ENCODE data around the gene ARMC9.
A peak's percentile ranks its signal among the peaks of the same experiment; 100 is the strongest.

The ARMC9 gene

DNA sequence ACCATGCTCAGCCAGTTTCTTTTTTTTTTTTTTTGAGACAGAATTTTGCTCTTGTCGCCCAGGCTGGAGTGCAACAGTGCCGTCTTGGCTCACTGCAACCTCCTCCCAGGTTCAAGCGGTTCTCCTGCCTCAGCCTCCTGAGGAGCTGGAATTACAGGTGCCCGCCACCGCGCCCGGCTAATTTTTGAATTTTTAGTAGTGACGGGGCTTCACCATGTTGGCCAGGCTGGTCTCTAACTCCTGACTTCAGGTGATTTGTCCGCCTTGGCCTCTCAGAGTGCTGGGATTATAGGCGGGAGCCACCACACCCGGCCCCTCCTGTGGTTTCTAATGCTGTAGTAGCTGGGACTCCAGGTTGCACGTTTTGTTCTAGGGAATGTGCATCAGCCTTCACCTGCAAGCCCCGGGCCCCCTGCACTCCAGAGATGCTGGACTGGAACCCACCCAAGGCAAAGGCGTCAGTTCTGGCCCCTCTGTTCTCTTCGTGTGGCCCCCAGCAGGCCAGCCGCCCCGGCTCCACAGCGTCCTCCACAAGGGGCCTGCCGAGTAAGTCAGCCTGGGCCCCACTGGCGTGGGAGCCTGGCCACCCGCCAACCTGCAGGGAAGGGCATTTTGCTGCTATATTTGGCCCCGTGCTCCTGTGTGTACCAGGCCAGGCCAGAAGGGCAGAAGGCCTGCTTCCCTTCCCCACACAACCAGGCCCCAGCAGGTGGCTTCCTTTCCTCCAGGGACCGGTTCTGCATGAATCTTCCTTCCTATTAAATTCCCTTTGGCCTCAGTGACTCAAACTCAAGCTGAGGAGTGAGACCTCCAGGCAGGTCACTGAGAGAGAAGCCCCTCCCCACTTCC lies 171.4 kb downstream of the ARMC9 start:
- DNase-seq, result no peak

DNA sequence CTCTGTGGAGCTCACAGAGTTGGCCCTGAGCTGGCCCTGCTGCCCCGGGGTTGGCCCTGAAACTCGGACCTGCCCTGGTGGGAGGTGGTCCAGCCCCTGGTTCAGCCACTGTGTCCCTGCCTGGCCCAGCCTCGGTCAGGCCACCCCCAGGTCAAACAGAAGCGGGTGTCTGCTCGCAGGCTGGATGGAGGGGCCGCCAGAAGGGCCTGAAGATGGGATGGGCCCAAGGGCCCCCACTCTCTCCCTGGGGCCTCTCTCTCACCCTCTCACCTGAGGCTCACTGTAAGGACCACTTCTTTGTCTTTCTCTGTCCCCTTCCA lies 172.0 kb downstream of the ARMC9 start:
- no peak for DNase-seq

DNA sequence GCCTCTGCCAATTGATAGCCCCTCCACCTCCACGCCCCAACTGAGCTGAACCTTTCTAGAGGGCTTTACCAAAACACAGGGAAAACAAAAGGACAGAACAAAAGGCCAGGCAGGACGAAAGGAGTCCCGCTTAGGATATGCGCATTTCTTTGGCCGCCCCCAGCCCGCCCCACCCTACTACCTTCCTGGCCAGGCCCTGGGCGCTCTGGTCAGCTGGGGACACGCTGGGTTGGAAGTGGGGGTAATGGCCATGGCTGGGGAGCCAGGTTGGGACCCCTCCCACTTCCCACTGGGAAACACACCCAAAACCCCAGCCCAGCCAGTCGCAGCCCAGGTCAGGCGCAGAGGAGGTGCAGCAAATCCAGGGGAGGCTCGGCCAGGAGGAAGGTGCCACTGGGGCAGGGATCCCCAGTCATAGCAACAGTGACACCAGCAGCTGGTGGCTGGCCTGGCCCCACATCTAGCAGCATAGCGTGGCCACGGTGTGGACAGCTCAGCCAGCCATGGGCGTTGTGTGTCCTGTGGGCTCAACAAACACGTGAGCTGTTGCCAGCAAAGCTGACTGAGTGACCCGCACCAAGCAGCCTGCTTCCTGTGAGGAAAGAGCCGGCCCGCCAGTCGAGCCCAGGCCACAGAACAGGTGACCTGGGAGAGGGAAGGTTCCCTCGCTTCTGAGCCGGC lies 172.5 kb downstream of the ARMC9 start:
- no peak for DNase-seq

DNA sequence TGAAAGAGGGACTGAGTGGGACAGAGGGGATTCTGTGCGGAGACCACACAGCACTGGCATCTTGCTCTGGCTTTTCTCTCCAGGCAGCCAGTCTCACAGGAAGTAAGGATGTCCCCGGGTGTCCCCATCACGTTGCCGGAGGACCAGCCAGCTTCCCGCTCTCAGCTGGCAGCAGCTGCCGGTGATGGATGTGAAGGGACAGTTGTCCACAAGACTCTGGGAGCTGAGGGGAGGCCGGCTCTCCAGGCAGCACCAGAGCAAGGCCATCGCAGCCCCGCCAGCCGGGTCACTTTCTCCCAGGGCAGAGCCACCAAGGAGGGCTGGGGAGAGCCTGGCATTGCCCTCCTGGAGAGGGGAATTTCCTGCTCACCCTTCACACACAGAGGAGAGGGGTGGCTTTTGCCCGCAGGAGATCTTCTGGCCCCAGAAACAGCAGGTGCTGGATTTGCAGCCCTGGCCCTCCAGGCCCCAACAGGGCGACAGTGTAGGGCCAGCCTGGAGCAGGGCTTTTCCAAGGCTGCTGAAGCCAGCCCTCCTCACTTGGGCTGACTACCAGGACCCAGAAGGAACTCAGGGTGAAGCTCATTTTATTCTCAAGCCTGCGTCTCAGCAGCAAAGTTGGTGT lies 173.1 kb downstream of the ARMC9 start:
- DNase-seq, result no peak

DNA sequence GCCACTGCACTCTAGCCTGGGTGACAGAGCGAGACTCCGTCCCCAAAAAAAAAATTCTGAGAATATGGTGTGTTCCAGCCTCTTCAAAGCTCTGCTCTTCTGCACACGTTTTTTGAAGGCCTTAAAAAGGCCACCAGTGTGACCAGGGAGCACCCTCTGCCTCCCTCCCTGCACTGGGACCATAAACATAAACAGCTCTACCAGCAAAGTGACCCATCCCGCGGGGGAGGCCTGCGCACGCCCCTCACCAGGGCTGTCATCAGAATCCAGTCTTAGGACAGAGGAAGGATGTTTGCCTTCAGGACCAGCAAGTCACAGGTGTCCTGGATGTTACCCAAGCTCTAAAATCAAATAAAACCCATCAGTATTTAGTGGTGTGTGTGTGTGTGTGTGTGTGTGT lies 173.9 kb downstream of the ARMC9 start:
- no peak for DNase-seq

DNA sequence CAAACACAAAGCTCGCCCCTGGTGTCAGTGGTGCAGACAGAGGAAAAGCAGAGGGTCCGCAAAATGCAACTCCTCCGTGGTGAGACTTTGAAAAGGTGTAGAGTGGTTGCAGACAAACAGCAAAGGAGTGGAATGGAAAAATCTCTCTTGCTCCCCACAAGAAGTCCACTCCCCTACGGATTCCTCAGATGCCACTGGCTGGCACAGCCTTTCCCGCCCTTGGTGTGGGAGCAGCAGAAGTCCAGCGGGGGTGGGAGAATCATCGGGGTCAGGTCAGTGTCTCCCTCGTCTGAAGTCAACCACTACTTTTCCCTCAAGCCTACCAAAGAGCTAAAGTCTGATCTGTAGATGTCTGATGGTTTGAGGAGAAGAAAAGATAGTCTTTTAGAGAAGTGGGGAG lies 174.8 kb downstream of the ARMC9 start:
- no peak for DNase-seq

DNA sequence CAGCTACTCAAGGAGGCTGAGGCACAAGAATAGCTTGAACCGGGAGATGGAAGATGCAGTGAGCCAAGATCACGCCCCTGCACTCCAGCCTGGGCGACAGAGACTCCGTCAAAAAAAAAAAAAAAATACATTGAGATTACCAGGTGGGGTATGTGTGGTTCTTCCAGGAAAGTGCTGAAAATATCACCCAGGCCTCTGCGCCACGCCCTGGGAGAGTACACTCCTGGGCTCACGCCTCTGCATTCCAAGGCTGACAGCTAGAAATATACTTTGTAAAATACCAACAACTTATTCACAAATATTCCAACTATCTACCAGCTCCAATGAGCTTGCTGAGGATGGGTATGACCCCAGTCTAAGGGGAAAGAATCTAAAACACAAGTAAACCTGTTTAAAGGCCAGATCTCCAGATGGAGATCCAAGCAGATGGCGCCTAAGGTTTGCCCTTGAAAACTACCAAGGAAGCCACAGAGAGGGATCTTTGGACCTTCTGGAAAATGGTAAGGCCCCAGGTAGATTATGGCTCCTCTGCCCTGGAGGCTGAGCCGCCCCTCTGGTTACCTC lies 175.4 kb downstream of the ARMC9 start:
- DNase-seq, result no peak

DNA sequence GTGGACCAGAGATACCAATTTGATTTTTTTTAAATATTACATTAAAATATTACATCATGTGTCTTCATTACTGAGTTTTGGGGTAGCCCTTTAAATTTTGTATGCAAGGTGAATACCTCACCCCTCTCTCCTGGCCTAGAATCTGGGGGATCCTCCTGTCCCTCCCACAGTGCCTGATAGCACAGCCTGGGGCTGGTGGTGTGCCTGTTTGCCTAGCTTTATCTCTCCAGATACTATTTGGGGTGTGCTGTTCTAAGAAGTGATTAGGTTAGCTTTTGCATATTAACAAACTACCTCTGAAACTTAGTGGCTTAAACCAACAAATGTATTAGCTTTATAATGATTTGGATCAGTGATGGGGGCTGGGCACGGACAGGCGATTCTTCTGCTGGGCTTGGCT lies 176.3 kb downstream of the ARMC9 start:
- no peak for DNase-seq

DNA sequence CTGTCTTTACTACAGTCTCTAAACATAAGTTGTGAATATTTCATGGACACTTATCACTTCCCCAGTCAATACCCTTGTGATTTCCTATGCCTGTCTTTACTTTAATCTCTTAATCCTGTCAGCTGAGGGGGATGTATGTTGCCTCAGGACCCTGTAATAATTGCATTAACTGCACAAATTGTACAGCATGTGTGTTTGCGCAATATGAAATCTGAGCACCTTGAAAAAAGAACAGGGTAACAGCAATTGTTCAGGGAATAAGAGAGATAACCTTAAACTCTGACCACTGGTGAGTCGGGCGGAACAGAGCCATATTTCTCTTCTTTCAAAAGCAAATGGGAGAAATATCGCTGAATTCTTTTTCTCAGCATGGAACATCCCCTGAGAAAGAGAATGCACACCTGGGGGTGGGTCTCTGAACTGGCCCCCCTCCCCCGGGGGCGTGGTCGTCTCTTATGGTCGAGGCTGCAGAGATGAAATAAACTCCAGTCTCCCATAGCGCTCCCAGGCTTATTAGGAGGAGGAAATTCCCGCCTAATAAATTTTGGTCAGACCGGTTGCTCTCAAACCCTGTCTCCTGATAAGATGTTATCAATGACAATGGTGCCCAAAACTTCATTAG lies 177.7 kb downstream of the ARMC9 start:
- peak; percentile 66 for DNase-seq

DNA sequence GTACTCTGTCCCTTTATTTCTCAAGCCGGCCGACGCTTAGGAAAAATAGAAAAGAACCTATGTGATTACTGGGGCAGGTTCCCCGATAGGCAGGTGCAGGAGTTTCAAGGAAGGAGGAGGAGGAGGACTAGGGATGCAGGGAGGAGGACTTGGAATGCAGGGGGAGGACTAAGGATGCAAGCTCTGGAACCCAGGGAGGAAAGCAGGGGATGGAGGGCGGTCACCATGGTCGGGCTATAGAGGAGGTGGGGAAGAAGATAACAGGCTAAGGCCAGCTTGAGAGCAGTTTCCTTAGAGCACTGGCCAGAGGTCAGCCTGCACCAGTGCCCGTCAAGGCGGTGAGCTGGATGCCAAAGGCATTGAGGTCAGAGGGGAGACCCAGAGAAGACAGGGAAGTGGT lies 178.4 kb downstream of the ARMC9 start:
- no peak for DNase-seq

DNA sequence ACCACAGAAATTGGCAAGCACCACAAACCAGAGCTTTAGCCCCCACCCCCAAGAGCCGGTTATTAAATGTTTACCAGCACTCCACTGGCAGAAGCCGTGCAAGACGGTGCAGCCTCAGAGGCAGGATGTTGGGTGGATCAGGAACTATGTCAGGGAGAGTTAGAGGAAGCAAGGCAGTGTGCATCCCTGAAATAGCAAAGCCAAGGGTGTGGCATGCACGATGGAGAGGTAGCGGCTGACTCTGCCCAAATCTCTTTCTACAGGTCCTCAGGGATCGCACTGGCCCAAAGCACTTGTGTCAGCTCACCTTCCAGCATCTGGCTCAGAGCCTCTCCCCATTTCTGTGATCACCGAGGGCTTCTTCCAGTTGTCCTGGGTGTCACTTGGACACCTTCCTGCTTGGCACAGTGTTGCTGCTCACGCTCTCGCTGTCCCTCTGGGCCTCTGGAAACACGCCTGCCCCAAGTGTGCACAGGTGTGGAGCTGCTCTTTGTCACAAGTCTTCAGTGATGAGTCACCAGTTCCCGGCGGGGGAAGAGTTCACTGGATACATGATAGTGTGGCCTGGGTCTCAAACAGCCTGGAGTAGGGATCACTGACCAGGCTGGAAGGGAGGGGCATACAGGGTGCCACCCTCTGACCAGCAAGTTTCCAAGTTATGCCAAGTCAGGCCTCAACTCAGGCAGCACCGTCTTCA lies 179.7 kb downstream of the ARMC9 start:
- DNase-seq, result no peak

DNA sequence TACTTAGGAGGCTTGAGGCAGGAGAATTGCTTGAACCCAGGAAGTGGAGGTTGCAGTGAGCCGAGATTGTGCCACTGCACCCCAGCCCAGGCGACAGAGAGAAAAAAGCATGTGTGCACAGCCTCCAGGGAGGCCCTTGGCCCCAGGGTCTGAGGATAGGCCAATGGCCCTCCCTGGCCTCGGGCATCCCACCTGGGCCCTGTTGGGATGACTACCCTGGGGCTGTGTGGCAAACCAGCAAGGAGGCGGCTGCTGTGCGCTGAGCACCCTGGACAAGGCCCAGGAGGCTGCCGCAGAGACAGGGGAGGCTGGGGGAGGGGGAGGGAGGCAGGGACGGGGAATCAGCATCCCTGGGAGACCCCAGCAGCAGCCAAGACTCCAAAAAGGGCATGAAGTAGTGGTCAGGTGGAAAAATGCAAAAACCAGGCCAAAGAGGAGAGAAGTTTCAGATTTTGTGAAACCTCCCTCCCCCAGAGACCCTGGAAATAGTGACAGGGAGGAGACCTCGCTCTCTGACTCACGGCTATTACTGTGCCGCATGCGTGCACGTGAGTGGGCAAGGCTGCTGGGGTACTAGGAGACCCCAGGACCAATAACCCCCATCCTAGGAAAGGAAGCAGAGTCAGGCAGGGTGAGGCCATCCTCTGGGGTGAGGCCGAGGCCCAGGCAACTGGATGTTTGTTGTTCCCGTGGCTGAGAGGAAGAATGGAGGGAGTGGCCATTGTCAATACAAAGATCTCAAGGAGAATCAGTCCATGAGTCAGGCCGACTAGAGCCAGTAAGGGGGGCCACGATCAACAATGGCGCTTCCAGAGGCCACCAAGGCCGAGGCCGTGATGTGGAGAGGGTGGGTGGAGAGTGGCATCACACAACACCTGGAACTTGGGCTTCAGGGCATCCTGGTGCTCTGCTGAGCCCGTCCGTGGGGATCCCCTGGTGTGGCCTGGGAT lies 181.1 kb downstream of the ARMC9 start:
- DNase-seq, result no peak

DNA sequence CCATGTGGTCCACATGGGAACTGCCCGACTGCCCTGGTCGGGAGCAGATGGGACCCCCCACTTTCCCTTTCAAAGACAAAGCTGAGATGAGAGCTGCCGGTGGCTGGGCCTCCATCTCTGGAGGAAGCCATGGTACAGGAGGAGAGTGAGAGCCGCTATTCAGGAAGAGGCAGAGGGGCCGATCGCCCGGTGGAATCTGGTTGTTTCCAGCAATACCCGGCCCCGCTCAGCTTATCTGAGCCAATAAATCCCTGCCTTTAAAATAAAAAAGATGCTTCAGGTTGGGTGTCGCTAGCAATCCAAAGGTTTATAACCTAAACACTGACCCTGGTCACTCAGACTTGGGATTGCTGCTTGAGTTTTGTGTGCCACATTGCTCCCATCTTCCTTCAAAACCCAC lies 181.9 kb downstream of the ARMC9 start:
- DNase-seq, result no peak

DNA sequence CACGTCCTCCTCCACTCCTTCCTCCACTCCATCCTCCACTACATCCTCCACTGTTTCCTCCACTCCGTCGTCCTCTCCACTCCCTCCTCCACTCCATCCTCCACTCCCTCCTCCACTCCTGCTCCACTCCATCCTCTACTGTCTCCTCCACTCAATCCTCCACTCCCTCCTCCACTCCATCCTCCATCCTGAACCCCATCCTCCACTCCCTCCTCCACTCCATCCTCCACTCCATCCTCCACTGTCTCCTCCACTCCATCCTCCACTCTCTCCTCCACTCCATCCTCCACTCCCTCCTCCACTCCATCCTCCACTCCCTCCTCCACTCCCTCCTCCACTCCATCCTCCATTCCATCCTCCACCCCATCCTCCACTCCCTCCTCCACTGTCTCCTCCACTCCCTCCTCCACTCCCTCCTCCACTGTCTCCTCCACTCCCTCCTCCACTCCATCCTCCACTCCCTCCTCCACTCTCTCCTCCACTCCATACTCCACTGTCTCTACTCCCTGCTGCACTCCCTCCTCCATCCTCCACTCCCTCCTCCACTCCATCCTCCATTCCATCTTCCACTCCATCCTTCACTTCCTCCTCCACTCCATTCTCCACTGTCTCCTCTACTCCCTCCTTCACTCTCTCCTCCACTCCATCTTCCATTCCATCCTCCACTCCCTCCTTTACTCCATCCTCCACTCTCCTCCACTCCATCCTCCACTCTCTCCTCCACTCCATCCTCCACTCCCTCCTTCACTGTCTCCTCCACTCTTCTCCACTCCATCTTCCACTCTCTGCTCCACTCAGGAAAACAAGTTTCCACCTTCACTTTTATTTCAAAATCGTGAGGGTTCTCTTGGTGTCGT lies 182.8 kb downstream of the ARMC9 start:
- no peak for DNase-seq

DNA sequence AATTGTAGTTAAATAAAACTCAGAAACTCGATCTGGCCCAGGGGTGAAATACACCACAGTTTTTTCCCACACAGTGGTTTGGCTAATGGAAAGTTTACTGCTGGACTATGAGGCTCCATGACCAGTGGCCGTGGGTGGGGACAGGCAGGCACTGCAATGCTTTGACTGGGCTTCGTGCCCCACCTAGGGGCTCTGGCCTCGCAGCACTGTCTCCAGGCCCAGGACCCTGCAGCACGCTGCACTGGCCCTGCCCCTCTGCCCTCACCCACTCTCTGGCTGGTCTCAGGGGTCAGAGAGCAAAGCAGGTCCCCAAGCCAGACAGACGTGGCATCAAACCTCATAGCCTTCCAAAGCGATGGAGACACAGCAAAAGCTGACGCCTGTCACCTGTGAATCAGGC lies 183.7 kb downstream of the ARMC9 start:
- no peak for DNase-seq

DNA sequence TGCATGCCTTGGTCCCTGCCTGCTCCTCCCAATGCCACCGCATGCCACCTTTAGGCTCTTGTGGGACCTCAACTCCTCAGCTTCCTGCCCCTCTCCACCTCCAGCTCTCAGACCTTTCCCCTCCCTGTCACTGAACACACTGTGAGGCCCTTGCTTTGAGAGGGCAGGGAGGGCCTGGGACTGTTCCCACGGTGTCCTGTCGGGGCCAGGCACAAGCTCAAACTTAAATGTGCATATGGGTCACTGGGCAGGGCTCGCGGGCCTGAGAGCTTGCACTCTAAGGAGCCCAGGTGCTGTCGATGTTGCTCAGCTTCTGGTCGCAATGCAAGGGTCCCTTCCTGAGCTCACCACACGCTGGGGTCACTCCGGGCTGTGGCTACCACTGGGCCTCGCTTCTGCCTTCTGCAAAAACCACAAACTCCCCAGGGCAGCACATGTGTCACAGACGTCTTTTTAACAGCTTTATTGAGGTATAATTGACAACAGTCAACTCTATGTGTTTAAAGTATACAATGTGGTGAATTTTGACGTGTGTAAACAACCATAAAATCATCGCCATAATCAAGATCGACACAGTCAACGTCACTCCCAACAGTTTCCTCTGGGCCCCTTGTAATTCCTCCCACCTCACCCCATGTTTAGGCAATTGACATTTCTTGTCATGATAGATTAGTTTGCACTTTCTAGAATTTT lies 185.1 kb downstream of the ARMC9 start:
- no peak for DNase-seq

DNA sequence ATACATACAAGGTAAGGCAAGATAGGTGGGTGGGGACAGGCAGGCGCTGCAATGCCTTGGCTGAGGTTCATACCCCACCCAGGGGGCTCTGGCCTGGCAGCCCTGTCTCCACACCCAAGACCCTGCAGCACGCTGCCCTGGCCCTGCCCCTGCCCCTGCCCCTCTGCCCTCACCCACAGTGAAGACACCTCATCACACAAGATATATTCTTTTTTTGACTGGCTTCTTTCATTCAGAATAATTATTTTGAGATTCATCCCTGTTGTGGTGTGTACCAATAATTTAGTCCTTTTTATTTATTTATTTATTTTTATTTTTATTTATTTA lies 185.6 kb downstream of the ARMC9 start:
- no peak for DNase-seq

DNA sequence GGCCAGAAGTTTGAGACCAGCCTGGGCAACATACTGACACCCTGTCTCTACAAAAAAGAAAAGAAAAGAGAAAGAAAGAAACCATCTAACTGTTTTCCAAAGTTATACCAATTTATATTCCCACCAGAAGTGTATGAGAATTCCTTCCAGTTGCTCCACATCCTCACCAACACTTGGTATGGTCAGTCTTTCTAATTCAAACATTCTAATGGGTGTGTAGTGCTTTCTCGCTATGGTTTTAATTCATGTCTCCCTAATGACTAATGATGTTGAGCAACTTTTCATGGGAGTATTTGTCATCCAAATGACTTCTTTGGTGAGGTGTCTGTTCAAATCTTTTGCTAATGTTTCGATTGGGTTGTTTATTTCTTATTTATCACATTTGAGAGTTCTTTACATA lies 186.5 kb downstream of the ARMC9 start:
- DNase-seq, result no peak

DNA sequence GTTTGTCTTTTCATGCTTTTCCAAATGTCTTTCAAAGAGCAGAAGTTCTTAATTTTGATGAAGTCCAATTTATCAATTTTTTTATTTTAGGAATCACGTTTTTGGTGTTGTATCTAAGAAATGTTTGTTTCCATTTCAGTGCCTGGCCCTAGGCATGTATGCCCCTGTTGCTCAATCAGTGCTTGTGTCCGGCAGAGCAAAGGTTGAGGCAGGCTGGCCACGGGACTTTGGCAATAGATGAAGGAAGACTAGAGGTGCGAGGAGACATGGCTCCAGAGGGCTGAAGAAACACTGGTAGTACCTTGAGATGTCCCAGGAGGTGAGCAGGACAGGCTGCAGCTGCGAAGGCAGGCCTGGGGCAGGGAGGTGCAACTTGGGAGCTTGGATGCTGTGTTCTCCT lies 187.0 kb downstream of the ARMC9 start:
- no peak for DNase-seq

DNA sequence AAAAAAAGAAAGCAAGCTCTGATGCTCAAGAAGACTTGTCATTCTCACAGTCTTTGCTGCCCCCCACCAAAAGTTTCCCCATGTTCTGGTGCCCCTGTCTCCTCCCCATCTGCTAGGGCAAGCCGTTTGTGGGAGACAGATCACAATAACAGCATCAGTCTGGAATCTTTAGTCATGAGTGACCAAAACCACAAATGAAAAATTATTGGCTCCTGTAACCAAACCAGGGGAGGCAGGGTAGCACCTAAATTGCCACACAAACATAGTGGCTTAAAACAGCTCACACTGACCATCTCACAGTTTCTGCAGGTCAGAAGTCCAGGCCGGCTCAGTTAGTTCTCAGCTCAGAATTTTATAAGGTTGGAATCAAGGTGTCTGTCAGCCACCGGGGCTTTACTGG lies 188.0 kb downstream of the ARMC9 start:
- no peak for DNase-seq
